MM.1S (cell line): ENCODE data around the gene STAG3.

Source experiments
- CTCF ChIP-seq: fragments of 300-600 bp; sonication (generic); IDR thresholded peaks from 2 replicates; pipeline ENCODE4 v1.5.1; 2016; ENCODE audit warnings: antibody characterized with exemption, low read length, mixed read lengths
- EZH2 ChIP-seq: fragments of 300-600 bp; sonication (generic); optimal IDR thresholded peaks from 2 replicates; pipeline ENCODE3; 2017; ENCODE audit warnings: low read depth, mild to moderate bottlenecking, antibody characterized with exemption, low read length, mixed read lengths
- EZH2phosphoT487 ChIP-seq: fragments of 300-600 bp; sonication (generic); IDR thresholded peaks from 2 replicates; pipeline ENCODE4 v1.6.1; 2018; ENCODE audit warnings: antibody characterized with exemption, low read length

DNA sequence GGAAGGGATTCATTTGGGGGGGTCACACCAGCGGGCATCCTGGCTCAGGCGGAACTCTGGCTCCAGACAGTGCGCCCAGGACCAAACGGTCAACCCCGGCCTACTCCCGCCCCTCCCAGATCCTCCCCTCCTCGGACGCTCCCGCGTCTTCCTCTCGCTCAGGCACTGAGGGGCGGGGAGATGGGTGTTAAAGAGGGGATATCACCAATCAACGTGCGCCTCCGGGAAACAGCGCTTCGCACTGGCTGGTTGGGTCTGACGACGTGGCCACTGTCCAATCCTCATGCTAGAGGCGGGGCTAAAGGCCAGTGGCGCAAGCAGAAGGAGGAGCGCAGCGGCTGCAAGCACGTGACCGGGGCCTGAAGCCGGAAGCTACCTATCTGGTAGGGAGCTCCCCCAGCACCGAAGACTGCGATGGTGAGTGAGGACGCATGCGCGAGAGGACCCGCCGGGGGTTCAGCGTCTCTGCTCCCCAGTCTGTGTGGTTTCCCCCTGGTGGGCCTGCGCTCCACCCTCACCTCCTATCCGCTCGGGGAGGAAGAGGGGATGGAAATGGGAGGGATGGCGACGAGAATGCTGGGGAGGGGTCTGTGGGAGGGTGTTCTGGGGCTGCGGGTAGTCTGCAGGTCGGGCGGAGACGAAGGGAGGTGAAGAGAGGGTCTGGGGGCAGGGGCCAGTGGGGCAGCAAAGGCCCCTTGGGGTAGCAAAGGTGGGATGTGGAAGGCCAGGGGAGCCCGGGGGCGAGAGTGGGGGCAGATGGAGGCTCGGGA, 29.0 kb upstream of the STAG3 start, which contains the start of gene LAMTOR4:
- no peak for TF ChIP-seq EZH2
- no peak for TF ChIP-seq CTCF
- TF ChIP-seq EZH2phosphoT487, result no peak
